Gastrocnemius medialis (tissue), 4 donors: ENCODE results near the gene SRPRA. TPM values are rescaled to one million over a fixed set of nuclear protein-coding genes. Genes with fewer than 3 reads are reported as not detected.

Source experiments
- ATAC-seq, 2 donors: fragments of 150-250 bp; one replicate each; pipeline ENCODE4 v1.9.1; 2016
- DNase-seq, 2 donors: peaks; one replicate each; pipeline ENCODE4 v3.0.0-alpha.2; 2019
- H3K27ac ChIP-seq, 4 donors: fragments of 200-600 bp; sonication (generic); 1 replicate in 1 of 4; 2 replicates in 3 of 4; pipeline ENCODE4 v1.5.1; 2016 to 2018; ENCODE audit warnings: mild to moderate bottlenecking in 2 of 4, moderate library complexity in 1 of 4
- H3K27me3 ChIP-seq, 3 donors: fragments of 200-600 bp; sonication (generic) in 2 of 3; 1 replicate in 1 of 3; 2 replicates in 2 of 3; pipeline versions ENCODE4 v1.5.1 to v1.6.0; 2016 to 2019; ENCODE audit warnings: mild to moderate bottlenecking in 1 of 3, moderate library complexity in 1 of 3
- H3K36me3 ChIP-seq, 2 donors: fragments of 200-600 bp; sonication (generic) in 1 of 2; one replicate each; pipeline ENCODE4 v1.5.1; 2017 to 2018
- H3K4me1 ChIP-seq, 2 donors: fragments of 200-600 bp; sonication (generic) in 1 of 2; one replicate each; pipeline ENCODE4 v1.5.1; 2016 to 2017; ENCODE audit warnings: mild to moderate bottlenecking in 2 of 2
- H3K4me3 ChIP-seq, 4 donors: fragments of 200-600 bp; sonication (generic) in 3 of 4; 1 replicate in 1 of 4; 2 replicates in 3 of 4; pipeline ENCODE4 v1.5.1; 2016 to 2019; ENCODE audit warnings: mild to moderate bottlenecking in 2 of 4
- H3K9me3 ChIP-seq, 3 donors: fragments of 200-600 bp; sonication (generic) in 2 of 3; 1 replicate in 1 of 3; 2 replicates in 2 of 3; pipeline ENCODE4 v1.5.1; 2016 to 2019
- POLR2A ChIP-seq, 2 donors: fragments of 450-650 bp; IDR thresholded peaks; one replicate each; pipeline ENCODE4 v1.6.1; 2017; ENCODE audit warnings: antibody characterized with exemption in 2 of 2, mild to moderate bottlenecking in 2 of 2, moderate library complexity in 2 of 2
- in situ Hi-C, 4 donors: fragments of 200-750 bp; cut with MboI; loops; one replicate each; pipeline versions ENCODE4 v1.15.0 to v1.8.0; 2017; ENCODE audit warnings: low sequenced_read_pairs in 4 of 4
- intact Hi-C: fragments of 100-400 bp; cut with DNase I; formaldehyde crosslinking; loops from one replicate; pipeline ENCODE4 v1.15.1; 2023; ENCODE audit warnings: low total_unique reads
- total RNA-seq, 4 donors: library from RNA; depleted of rRNA; stranded (reverse); fragments of >200 nt; gene quantifications; one replicate each; pipeline versions ENCODE4 v1.1.0 to v1.2.3, GENCODE V29; 2016
- TF ChIP-seq, protein P1 (sequence below), 5 experiments: fragments of 450-650 bp in 3 of 5; fragments of 200-600 bp in 2 of 5; sonication (generic) in 2 of 5; IDR thresholded peaks in 4 of 5; conservative IDR thresholded peaks in 1 of 5; 1 replicate in 4 of 5; 2 replicates in 1 of 5; pipeline ENCODE4 v1.5.1; 2016 to 2019; ENCODE audit warnings: antibody characterized with exemption in 5 of 5, mild to moderate bottlenecking in 3 of 5, moderate library complexity in 3 of 5

Gene SRPRA
- total RNA-seq, 4 donors from 2014 or later, result 72.3 to 101 (median 79.4) TPM

DNA sequence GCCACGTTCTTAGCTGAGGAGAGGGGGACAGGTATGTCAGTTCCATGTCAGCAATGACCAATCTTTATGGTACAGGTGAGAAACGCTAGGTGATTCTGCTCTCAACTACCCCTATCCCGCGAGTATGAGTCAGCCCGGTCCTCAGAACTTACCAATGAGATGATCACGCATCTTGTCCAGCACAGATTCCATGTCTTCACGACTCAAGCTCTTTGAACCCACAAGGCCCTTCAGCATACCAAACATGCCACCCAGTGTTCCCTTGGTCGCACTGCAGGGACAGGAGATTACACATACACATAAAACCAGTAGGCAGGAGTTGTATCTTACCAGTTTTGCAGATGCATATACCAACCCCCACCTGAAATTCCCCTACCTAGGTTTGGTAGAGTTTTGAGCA is 2.9 kb downstream of the SRPRA start:
- Histone ChIP-seq H3K9me3 (no peaks in the 10 kb centered on the region), H3K4me1 (peaks cover 22 to 24% of the 10 kb centered on the region in 2 donors), H3K27me3 (no peaks in the 10 kb centered on the region), H3K4me3 (no peak overlapping the region), H3K36me3 (peaks cover 0 to 66% of the 10 kb centered on the region in 2 donors), H3K27ac (no peak overlapping the region)
- no peak for TF ChIP-seq POLR2A (IDR thresholded peaks at IDR 0.05)
- TF ChIP-seq, protein P1, sequence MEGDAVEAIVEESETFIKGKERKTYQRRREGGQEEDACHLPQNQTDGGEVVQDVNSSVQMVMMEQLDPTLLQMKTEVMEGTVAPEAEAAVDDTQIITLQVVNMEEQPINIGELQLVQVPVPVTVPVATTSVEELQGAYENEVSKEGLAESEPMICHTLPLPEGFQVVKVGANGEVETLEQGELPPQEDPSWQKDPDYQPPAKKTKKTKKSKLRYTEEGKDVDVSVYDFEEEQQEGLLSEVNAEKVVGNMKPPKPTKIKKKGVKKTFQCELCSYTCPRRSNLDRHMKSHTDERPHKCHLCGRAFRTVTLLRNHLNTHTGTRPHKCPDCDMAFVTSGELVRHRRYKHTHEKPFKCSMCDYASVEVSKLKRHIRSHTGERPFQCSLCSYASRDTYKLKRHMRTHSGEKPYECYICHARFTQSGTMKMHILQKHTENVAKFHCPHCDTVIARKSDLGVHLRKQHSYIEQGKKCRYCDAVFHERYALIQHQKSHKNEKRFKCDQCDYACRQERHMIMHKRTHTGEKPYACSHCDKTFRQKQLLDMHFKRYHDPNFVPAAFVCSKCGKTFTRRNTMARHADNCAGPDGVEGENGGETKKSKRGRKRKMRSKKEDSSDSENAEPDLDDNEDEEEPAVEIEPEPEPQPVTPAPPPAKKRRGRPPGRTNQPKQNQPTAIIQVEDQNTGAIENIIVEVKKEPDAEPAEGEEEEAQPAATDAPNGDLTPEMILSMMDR (IDR thresholded peaks at IDR 0.05 in 4 of 5, conservative IDR thresholded peaks at IDR 0.05 in 1 of 5), result no peak
- intact Hi-C loops, result loop anchor here (5.0 kb wide), 1 partner anchor 154 kb away; no protein-coding TSS in a partner anchor
- DNase-seq, result no peak
- in situ Hi-C loops, result loop anchor here in 1 of 4 donors (5.0 kb wide), 1 partner anchor 54 kb away; the partner anchor contains the start of genes FAM118B and RPUSD4
- ATAC-seq, result no peak

DNA sequence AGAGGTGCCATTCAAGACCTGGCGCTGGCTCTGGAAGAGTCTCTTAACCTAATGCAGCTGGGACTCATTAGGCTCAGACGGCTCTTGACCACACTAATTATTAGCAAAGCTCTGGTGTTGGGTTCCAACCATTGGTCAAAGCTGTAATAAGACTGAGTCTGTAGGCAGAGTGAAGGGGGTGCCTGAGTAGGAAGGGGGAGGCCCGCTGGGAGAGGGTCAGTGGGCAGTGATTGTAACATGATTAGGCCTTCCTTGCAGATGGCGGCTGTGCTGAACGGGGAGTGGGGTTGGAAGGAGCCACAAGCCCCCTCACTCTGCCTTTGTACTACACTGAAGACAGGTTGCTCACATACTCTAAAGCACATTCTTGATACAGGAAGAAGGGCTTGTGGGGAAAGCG is 5.2 kb downstream of the SRPRA start:
- peaks cover 0 to 66% of the 10 kb centered on the region in 2 donors for H3K36me3 ChIP-seq
- peaks cover 13 to 17% of the 10 kb centered on the region in 2 donors for H3K4me1 ChIP-seq
- H3K27me3 ChIP-seq, result no peaks in the 10 kb centered on the region
- ATAC-seq (no peak), DNase-seq (no peak)
- intact Hi-C loops, result no loop called here
- no peaks in the 10 kb centered on the region for H3K9me3 ChIP-seq
- H3K27ac ChIP-seq, result no peak overlapping the region
- in situ Hi-C loops, result no loop called here
- TF ChIP-seq POLR2A (IDR thresholded peaks at IDR 0.05), result no peak
- TF ChIP-seq, protein P1 (IDR thresholded peaks at IDR 0.05 in 4 of 5, conservative IDR thresholded peaks at IDR 0.05 in 1 of 5), result no peak
- H3K4me3 ChIP-seq, result no peak overlapping the region

DNA sequence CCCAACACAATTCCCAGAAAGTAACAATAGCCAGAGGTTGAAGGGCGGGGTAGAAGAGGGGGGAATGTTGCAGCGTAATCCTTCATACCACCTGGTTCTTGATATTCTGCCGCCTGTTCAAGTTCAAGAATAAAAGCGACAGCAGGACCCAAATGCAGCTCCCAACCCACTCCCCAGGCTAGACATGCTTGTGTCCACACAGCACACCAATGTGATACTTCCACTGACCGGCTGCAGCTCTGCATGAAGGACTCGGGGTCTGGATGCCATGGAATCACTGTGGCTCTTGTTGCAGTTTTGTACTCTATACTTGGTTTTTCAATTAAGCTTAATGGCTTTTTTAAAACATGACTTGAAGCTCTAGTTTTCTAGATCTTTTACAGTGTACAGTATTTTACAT is 6.5 kb downstream of the SRPRA start:
- intact Hi-C loops (no loop called here), in situ Hi-C loops (no loop called here)
- DNase-seq (no peak), ATAC-seq (no peak)
- no peak for TF ChIP-seq POLR2A (IDR thresholded peaks at IDR 0.05)
- TF ChIP-seq, protein P1 (IDR thresholded peaks at IDR 0.05 in 4 of 5, conservative IDR thresholded peaks at IDR 0.05 in 1 of 5), result no peak
- peaks cover 4 to 7% of the 10 kb centered on the region in 2 donors for H3K4me1 ChIP-seq
- no peaks in the 10 kb centered on the region for H3K9me3 ChIP-seq
- H3K27ac ChIP-seq, result no peak overlapping the region
- H3K36me3 ChIP-seq, result peaks cover 0 to 67% of the 10 kb centered on the region in 2 donors
- no peak overlapping the region for H3K4me3 ChIP-seq
- H3K27me3 ChIP-seq, result no peaks in the 10 kb centered on the region

DNA sequence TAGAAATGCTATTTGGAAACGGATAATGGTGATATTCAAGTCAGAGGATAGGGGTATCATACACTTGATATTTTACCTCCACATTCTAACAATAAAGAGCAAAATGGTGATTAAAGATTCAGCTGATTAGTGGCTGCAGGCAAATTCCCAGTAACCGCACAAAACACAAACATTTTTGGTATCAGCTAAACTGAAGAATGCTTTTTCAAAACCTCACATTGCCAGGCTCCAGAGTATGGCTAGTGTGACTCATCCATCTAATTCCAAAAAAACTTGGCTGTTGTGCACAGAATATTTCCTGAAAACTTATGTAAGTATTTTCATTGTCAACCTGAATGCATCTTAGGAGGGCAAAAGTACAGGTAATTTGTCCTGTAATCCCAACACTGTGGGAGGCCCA is 10.9 kb downstream of the SRPRA start:
- no peaks in the 10 kb centered on the region for H3K9me3 ChIP-seq
- H3K36me3 ChIP-seq, result peaks cover 0 to 44% of the 10 kb centered on the region in 2 donors
- intact Hi-C loops (no loop called here), in situ Hi-C loops (no loop called here)
- H3K27ac ChIP-seq, result no peak overlapping the region
- H3K27me3 ChIP-seq, result no peaks in the 10 kb centered on the region
- TF ChIP-seq POLR2A (IDR thresholded peaks at IDR 0.05), result no peak
- TF ChIP-seq, protein P1 (IDR thresholded peaks at IDR 0.05 in 4 of 5, conservative IDR thresholded peaks at IDR 0.05 in 1 of 5), result no peak
- DNase-seq (no peak), ATAC-seq (no peak)
- H3K4me1 ChIP-seq, result peaks cover 13 to 14% of the 10 kb centered on the region in 2 donors
- H3K4me3 ChIP-seq, result no peak overlapping the region

DNA sequence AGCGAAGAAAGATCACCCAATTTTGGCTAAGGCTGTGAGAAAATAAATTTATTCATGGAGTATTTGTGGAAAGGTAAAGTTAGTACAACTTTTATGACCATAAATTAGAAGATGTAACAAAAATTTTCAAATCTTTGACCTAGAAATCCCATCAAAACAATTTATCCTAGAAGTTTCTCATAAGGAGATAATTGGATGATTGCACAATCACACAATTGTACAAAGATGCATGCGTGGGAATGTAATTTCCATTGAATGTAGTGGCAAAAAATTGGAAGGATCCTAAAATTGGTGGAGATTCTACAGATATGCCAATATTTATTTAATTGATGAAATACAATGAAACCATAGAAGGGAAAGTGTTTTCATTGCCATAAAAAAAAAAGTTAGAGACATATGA is 11.6 kb downstream of the SRPRA start:
- H3K36me3 ChIP-seq, result peaks cover 0 to 38% of the 10 kb centered on the region in 2 donors
- in situ Hi-C loops (no loop called here), intact Hi-C loops (no loop called here)
- H3K27me3 ChIP-seq, result no peaks in the 10 kb centered on the region
- no peak for TF ChIP-seq POLR2A (IDR thresholded peaks at IDR 0.05)
- TF ChIP-seq, protein P1 (IDR thresholded peaks at IDR 0.05 in 4 of 5, conservative IDR thresholded peaks at IDR 0.05 in 1 of 5), result no peak
- peak overlapping the region in 1 of 4 donors; percentile 58 for H3K27ac ChIP-seq
- no peaks in the 10 kb centered on the region for H3K9me3 ChIP-seq
- no peak for DNase-seq
- no peak for ATAC-seq
- no peak overlapping the region for H3K4me3 ChIP-seq
- H3K4me1 ChIP-seq, result peaks cover 13 to 14% of the 10 kb centered on the region in 2 donors
